ENCODE data around the gene SGMS1.

DNA sequence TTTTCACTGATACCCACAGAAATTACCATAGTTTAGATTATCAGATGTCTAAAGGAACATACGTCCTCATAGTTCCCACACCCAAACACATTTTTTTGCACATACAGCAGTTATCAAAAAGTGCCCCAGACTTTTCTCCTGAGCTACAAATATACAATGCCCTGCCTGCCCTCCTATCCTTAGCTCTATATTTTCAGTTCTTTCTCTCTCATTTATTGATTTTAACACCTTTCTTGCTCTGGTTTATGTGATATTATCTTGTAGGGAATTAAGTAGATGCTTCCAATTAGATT is 25.1 kb upstream of the SGMS1 start:
- TF ChIP-seq CTCF (IDR thresholded peaks at IDR 0.05; ENCODE audit: low read depth, low read length) (no peak), EZH2phosphoT487 (IDR thresholded peaks at IDR 0.05; ENCODE audit: low read depth) (no peak)
